ENCODE results near the gene KRT80. TPM values are rescaled to one million over a fixed set of nuclear protein-coding genes. Genes with fewer than 3 reads are reported as not detected.

The KRT80 gene
- total and polyA plus RNA-seq, 7 donors = 0.11 to 14.0 (median 0.44) TPM

DNA sequence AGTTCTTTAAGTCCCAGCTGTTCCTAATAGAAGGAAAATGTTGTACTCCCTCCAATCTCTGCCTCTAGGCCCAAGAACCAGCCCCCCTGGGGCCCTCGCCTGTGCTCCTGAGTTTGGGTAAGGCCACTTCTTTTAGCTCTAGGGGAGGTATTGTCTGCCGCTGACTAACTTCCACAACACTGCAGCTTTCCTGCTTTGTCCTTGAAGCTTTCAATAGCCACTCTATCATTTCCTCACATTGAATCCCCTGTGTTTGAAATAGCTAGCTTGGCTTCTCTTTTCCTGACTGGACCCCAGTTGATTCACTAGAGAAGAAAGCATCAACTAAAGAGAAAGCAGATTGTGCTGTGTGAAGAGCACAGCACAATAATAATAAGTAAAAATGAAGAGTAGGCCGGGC is 28.8 kb downstream of the KRT80 start:
- TF ChIP-seq CTCF (IDR thresholded peaks at IDR 0.05) = no peak
- Histone ChIP-seq H3K4me1 (peaks cover 8% of the 10 kb centered on the region), H3K4me3 (no peak overlapping the region), H3K27me3 (ENCODE audit: insufficient read depth in 3 of 3, low read length in 2 of 3) (no peaks in the 10 kb centered on the region), H3K9me3 (no peaks in the 10 kb centered on the region), H3K27ac (peak overlapping the region; percentile 24), H3K36me3 (ENCODE audit: insufficient read depth in 1 of 2, low read depth in 1 of 2) (no peaks in the 10 kb centered on the region)
- DNase-seq = no peak
- 77 to 86% (median 85%) methylated on average over 3 of the region's 3 CpGs for WGBS, 3 donors
- intact Hi-C loops (cut with DNase I) = no loop called here
- no peak for ATAC-seq

DNA sequence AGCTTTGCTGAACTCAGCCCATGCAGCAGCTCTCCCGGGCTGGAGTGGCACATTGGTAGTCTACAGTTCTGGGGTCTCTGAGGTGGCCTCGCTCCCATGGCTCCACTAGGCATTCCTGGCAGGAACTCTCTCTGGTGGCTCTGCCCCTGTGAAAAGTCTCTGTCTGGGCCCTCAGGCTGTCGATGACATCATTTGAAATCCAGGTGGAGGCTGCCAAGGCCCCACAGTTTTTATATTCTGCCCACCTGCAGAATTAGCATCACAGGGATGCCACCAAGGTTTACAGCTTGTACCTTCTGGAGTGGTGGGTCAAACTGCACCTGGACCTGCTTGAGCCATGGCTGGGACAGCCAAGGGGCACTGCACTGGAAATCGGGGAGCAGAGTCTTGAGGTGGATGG is 31.6 kb downstream of the KRT80 start:
- no peak for TF ChIP-seq CTCF (IDR thresholded peaks at IDR 0.05)
- Histone ChIP-seq H3K4me1 (peaks cover 8% of the 10 kb centered on the region), H3K4me3 (no peak overlapping the region), H3K27ac (no peak overlapping the region), H3K36me3 (ENCODE audit: insufficient read depth in 1 of 2, low read depth in 1 of 2) (no peaks in the 10 kb centered on the region), H3K27me3 (ENCODE audit: insufficient read depth in 3 of 3, low read length in 2 of 3) (no peaks in the 10 kb centered on the region), H3K9me3 (no peaks in the 10 kb centered on the region)
- 79 to 87% (median 87%) methylated on average over 4 of the region's 4 CpGs for WGBS, 3 donors
- intact Hi-C loops (cut with DNase I) = no loop called here
- ATAC-seq (no peak), DNase-seq (no peak)

DNA sequence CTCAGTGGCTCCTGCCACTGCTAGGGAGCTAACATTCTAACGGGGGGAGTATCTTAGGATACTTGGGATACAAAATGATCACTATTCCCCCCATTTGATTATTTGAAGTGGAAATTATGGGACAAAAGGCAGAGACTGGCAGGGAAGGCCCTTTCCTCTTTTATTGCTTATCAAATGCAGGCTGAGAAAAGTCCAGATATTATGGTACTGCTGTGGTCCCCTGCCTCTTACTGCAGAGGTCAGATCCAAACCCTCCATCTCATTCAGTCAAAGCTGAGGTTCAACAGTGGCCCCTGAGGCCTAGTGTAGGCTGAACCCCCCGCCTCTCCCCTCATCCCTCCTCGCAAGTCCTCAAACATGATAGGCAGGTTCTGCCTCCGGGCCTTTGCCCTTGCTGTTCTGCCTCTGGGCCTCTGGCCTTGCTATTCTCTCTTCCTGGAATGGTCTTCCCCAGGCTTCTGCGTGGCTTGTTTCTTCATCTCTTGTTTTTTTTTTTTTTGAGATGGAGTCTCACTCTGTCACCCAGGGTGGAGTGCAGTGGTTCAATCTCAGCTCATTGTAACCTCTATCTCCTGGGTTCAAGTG is 34.2 kb downstream of the KRT80 start:
- Histone ChIP-seq H3K27ac (no peak overlapping the region), H3K9me3 (no peaks in the 10 kb centered on the region), H3K36me3 (ENCODE audit: insufficient read depth in 1 of 2, low read depth in 1 of 2) (no peaks in the 10 kb centered on the region), H3K4me3 (no peak overlapping the region), H3K27me3 (ENCODE audit: insufficient read depth in 3 of 3, low read length in 2 of 3) (no peaks in the 10 kb centered on the region), H3K4me1 (no peaks in the 10 kb centered on the region)
- no peak for ATAC-seq
- WGBS, 3 donors = 82 to 90% (median 87%) methylated on average over 5 of the region's 5 CpGs
- DNase-seq = no peak
- intact Hi-C loops (cut with DNase I) = loop anchor here (2.0 to 10.0 kb wide), 5 partner anchors 169 to 825 kb away; no protein-coding TSS in a partner anchor
- TF ChIP-seq CTCF (IDR thresholded peaks at IDR 0.05) = no peak

DNA sequence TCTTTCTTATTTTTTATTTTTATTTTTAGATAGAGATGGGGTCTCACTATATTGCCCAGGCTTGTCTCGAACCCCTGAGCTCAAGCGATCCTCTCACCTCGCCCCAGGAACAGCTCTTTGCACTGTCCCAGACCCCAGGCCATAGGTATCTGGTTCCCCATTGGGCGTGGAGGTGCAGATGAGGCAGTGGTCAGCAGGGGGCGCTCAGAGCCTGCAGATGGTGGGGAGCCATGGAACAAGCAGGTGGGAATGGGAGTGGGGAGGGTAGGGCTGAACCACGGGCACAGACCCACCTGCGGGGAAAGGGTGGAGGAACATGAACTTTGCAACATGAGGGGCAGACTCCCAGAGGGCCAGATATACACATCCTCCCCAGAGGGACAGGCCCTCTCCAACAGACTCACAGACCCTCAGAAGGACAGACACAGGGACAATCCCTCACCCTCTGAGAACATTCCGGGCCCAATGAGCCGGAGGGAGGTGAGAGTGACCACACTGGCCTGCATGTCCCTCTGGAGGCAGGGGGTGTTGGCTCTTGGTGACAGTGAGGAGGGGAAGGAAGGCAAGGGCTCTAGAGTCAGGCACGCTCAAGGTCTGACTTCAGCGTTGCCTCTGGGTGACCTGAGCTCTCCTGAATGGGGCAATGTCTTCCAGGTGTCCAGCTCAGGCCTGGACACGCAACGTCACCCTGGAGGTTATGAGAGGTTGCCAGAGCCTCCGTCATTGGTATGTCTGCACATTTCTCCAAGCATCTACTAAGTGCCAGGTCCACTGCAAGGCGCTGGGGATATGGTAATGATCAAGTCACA is 34.9 kb downstream of the KRT80 start:
- TF ChIP-seq CTCF (IDR thresholded peaks at IDR 0.05) = peak; percentile 94
- ATAC-seq (peak; percentile 78 to 86 (median 83)), DNase-seq (peak; percentile 74 to 85)
- H3K9me3 ChIP-seq = no peaks in the 10 kb centered on the region
- H3K27me3 ChIP-seq (ENCODE audit: insufficient read depth in 3 of 3, low read length in 2 of 3) = no peaks in the 10 kb centered on the region
- intact Hi-C loops (cut with DNase I) = loop anchor here (1.0 to 10.0 kb wide), 6 partner anchors 170 to 825 kb away; no protein-coding TSS in a partner anchor
- H3K36me3 ChIP-seq (ENCODE audit: insufficient read depth in 1 of 2, low read depth in 1 of 2) = no peaks in the 10 kb centered on the region
- no peak overlapping the region for H3K27ac ChIP-seq
- WGBS, 3 donors = 37 to 50% (median 40%) methylated on average over 15 of the region's 15 CpGs
- no peak overlapping the region for H3K4me3 ChIP-seq
- H3K4me1 ChIP-seq = peaks cover 4% of the 10 kb centered on the region

All from psoas muscle (tissue), 8 donors.